GM19238 (cell line): ENCODE results near the gene SLC66A1.

ENCODE experiments used
- DNase-seq: peaks from one replicate; pipeline ENCODE4 v3.0.0; 2011; ENCODE audit warnings: low spot score; ENCODE audit not compliant: insufficient read length

SLC66A1 gene

GRCh38 chr1:19342062-19342750, 30.1 kb downstream of the SLC66A1 start:
- no peak for DNase-seq

- no peak for DNase-seq
Observed at GRCh38 chr1:19342894-19343616, 30.9 kb downstream of the SLC66A1 start.

GRCh38 chr1:19343617-19344350, 31.7 kb downstream of the SLC66A1 start:
- no peak for DNase-seq

- peak; percentile 45 for DNase-seq
Observed at GRCh38 chr1:19344372-19344810, 32.3 kb downstream of the SLC66A1 start.

GRCh38 chr1:19344831-19345230, 32.7 kb downstream of the SLC66A1 start:
- DNase-seq = no peak

- no peak for DNase-seq
Observed at GRCh38 chr1:19345391-19345790, 33.3 kb downstream of the SLC66A1 start.

- no peak for DNase-seq
Observed at GRCh38 chr1:19346026-19346425, 33.9 kb downstream of the SLC66A1 start.

- no peak for DNase-seq
Observed at GRCh38 chr1:19347533-19348172, 35.5 kb downstream of the SLC66A1 start.

- DNase-seq = no peak
Observed at GRCh38 chr1:19348441-19349198, 36.5 kb downstream of the SLC66A1 start.

GRCh38 chr1:19349999-19350398, 37.9 kb downstream of the SLC66A1 start:
- DNase-seq = no peak

- no peak for DNase-seq
Observed at GRCh38 chr1:19350566-19350965, 38.4 kb downstream of the SLC66A1 start.

GRCh38 chr1:19351873-19352272, 39.7 kb downstream of the SLC66A1 start:
- DNase-seq = no peak

- no peak for DNase-seq
Observed at GRCh38 chr1:19352839-19353238, 40.7 kb downstream of the SLC66A1 start.

GRCh38 chr1:19353596-19353995, 41.5 kb downstream of the SLC66A1 start:
- DNase-seq = no peak

- no peak for DNase-seq
Observed at GRCh38 chr1:19354531-19354981, 42.4 kb downstream of the SLC66A1 start.

- DNase-seq = no peak
Observed at GRCh38 chr1:19356266-19356665, 44.1 kb downstream of the SLC66A1 start.

GRCh38 chr1:19357299-19357986, 45.3 kb downstream of the SLC66A1 start:
- DNase-seq = no peak

GRCh38 chr1:19358710-19359109, 46.6 kb downstream of the SLC66A1 start:
- DNase-seq = no peak

GRCh38 chr1:19359357-19359756, 47.2 kb downstream of the SLC66A1 start:
- no peak for DNase-seq

GRCh38 chr1:19360016-19360415, 47.9 kb downstream of the SLC66A1 start:
- DNase-seq = peak; percentile 21
